Cardiac atrium fibroblast (primary cell): ENCODE results near the gene SPCS2. TPM values are rescaled to one million over a fixed set of nuclear protein-coding genes. Genes with fewer than 3 reads are reported as not detected.

ENCODE experiments used
- total RNA-seq: library from RNA; depleted of rRNA; stranded (reverse); fragments of >200 nt; gene quantifications from 2 replicates; pipeline ENCODE4 v1.2.3, GENCODE V29; 2015

Gene SPCS2
- 26.7 and 33.7 TPM in 2 replicates for total RNA-seq

GRCh38 chr11:74948898-74949752, at the start of gene SPCS2, which contains the start of gene XRRA1:
Gene SPCS2, plus strand, starts transcription at chr11:74949266. Its CDS starts 20 bp downstream, at chr11:74949286.
Gene XRRA1, minus strand, starts transcription at chr11:74949091. Its CDS starts 8,213 bp downstream, at chr11:74940878.

GRCh38 chr11:74988541-74989259, 39.6 kb downstream of the SPCS2 start, which contains the start of gene NEU3:
Gene NEU3, plus strand, starts transcription at chr11:74988933. Its CDS starts 128 bp downstream, at chr11:74989061.

Other genes with a start within 250 kb of the SPCS2 start
- gene CHRDL2, start 217.8 kb upstream of the SPCS2 start, total RNA-seq: not detected in 2 replicates
- gene RNF169, start 200.4 kb upstream of the SPCS2 start, total RNA-seq: 8.7 and 10.5 TPM in 2 replicates
- gene XRRA1, start 175 bp upstream of the SPCS2 start, total RNA-seq: 13.8 and 30.1 TPM in 2 replicates
- 5.6 and 7.5 TPM in 2 replicates for gene NEU3, start 39.7 kb downstream of the SPCS2 start, total RNA-seq
- gene OR2AT4, start 147.6 kb downstream of the SPCS2 start, total RNA-seq: not detected in 2 replicates
- gene SLCO2B1, start 201.8 kb downstream of the SPCS2 start, total RNA-seq: 0.32 and 9.7 TPM in 2 replicates